ENCODE results near the gene IRX5. TPM values are rescaled to one million over a fixed set of nuclear protein-coding genes. Genes with fewer than 3 reads are reported as not detected.

IRX5 gene
- total RNA-seq, 2 experiments from 2014 or later = not detected

- H3K36me3 Mint-ChIP-seq = no peaks in the 10 kb centered on the region
Observed at GRCh38 chr16:54923988-54924387, 6.7 kb upstream of the IRX5 start.

GRCh38 chr16:54926166-54926838 lies 4.4 kb upstream of the IRX5 start:
- ATAC-seq = no peak
- Mint-ChIP-seq H3K27me3 (peaks cover 53% of the 10 kb centered on the region), H3K4me3 (no peak overlapping the region), H3K9me3 (ENCODE audit: low read depth) (peaks cover 2% of the 10 kb centered on the region), H3K27ac (no peak overlapping the region), H3K4me1 (peaks cover 19% of the 10 kb centered on the region), H3K36me3 (peaks cover 4% of the 10 kb centered on the region)
- no peak for DNase-seq
- CTCF ChIA-PET = no interaction called here

More at GRCh38 chr16:54923988-54924387, 6.7 kb upstream of the IRX5 start:
- peaks cover 37% of the 10 kb centered on the region for H3K27me3 Mint-ChIP-seq
- H3K4me3 Mint-ChIP-seq = no peak overlapping the region
- H3K4me1 Mint-ChIP-seq = peaks cover 12% of the 10 kb centered on the region
- no peak for ATAC-seq
- no peak for DNase-seq
- CTCF ChIA-PET = interaction anchor here (1.5 kb wide), 1 partner anchor 1374 kb away, joined by 3 read pairs; no protein-coding TSS in a partner anchor
- no peak overlapping the region for H3K27ac Mint-ChIP-seq
- H3K9me3 Mint-ChIP-seq (ENCODE audit: low read depth) = no peaks in the 10 kb centered on the region

- ATAC-seq (no peak), DNase-seq (no peak)
- Mint-ChIP-seq H3K36me3 (peaks cover 8% of the 10 kb centered on the region), H3K4me1 (peaks cover 19% of the 10 kb centered on the region), H3K4me3 (peak overlapping the region; percentile 64), H3K27me3 (peaks cover 58% of the 10 kb centered on the region), H3K9me3 (ENCODE audit: low read depth) (peaks cover 2% of the 10 kb centered on the region), H3K27ac (peak overlapping the region; percentile 56)
- CTCF ChIA-PET = no interaction called here
Observed at GRCh38 chr16:54927125-54928015, 3.3 kb upstream of the IRX5 start.

- peak overlapping the region; percentile 64 for H3K4me3 Mint-ChIP-seq
- no peak for DNase-seq
- H3K36me3 Mint-ChIP-seq = peaks cover 10% of the 10 kb centered on the region
- CTCF ChIA-PET = no interaction called here
- peaks cover 61% of the 10 kb centered on the region for H3K27me3 Mint-ChIP-seq
- peaks cover 19% of the 10 kb centered on the region for H3K4me1 Mint-ChIP-seq
- ATAC-seq = no peak
- H3K9me3 Mint-ChIP-seq (ENCODE audit: low read depth) = peaks cover 2% of the 10 kb centered on the region
- peak overlapping the region; percentile 56 for H3K27ac Mint-ChIP-seq
Observed at GRCh38 chr16:54928016-54928356, 2.7 kb upstream of the IRX5 start.

- Mint-ChIP-seq H3K9me3 (ENCODE audit: low read depth) (peaks cover 2% of the 10 kb centered on the region), H3K27ac (peak overlapping the region; percentile 68), H3K4me3 (peak overlapping the region; percentile 64), H3K27me3 (peaks cover 61% of the 10 kb centered on the region), H3K4me1 (peaks cover 19% of the 10 kb centered on the region), H3K36me3 (peaks cover 10% of the 10 kb centered on the region)
- CTCF ChIA-PET = interaction anchor here (3.4 kb wide), 1 partner anchor 1378 kb away, joined by 11 read pairs; no protein-coding TSS in a partner anchor
- ATAC-seq (peak; percentile 52), DNase-seq (peak; percentile 59)
Observed at GRCh38 chr16:54928411-54929089, 2.1 kb upstream of the IRX5 start.

GRCh38 chr16:54929090-54930004 lies 1.3 kb upstream of the IRX5 start:
- Mint-ChIP-seq H3K9me3 (ENCODE audit: low read depth) (peaks cover 2% of the 10 kb centered on the region), H3K27ac (peak overlapping the region; percentile 77), H3K4me1 (peaks cover 19% of the 10 kb centered on the region), H3K36me3 (peaks cover 12% of the 10 kb centered on the region), H3K27me3 (peaks cover 67% of the 10 kb centered on the region), H3K4me3 (peak overlapping the region; percentile 71)
- DNase-seq = peak; percentile 96
- ATAC-seq = peak; percentile 94
- CTCF ChIA-PET = interaction anchor here (3.4 kb wide), 1 partner anchor 1379 kb away, joined by 11 read pairs; no protein-coding TSS in a partner anchor

- DNase-seq (no peak), ATAC-seq (no peak)
- Mint-ChIP-seq H3K9me3 (ENCODE audit: low read depth) (peaks cover 2% of the 10 kb centered on the region), H3K4me3 (peak overlapping the region; percentile 71), H3K27ac (no peak overlapping the region), H3K4me1 (peaks cover 19% of the 10 kb centered on the region), H3K36me3 (peaks cover 12% of the 10 kb centered on the region), H3K27me3 (peaks cover 74% of the 10 kb centered on the region)
- CTCF ChIA-PET = interaction anchor here (3.4 kb wide), 1 partner anchor 1381 kb away, joined by 11 read pairs; no protein-coding TSS in a partner anchor
Observed at GRCh38 chr16:54930869-54931119, 129 bp downstream of the IRX5 start.

DNA sequence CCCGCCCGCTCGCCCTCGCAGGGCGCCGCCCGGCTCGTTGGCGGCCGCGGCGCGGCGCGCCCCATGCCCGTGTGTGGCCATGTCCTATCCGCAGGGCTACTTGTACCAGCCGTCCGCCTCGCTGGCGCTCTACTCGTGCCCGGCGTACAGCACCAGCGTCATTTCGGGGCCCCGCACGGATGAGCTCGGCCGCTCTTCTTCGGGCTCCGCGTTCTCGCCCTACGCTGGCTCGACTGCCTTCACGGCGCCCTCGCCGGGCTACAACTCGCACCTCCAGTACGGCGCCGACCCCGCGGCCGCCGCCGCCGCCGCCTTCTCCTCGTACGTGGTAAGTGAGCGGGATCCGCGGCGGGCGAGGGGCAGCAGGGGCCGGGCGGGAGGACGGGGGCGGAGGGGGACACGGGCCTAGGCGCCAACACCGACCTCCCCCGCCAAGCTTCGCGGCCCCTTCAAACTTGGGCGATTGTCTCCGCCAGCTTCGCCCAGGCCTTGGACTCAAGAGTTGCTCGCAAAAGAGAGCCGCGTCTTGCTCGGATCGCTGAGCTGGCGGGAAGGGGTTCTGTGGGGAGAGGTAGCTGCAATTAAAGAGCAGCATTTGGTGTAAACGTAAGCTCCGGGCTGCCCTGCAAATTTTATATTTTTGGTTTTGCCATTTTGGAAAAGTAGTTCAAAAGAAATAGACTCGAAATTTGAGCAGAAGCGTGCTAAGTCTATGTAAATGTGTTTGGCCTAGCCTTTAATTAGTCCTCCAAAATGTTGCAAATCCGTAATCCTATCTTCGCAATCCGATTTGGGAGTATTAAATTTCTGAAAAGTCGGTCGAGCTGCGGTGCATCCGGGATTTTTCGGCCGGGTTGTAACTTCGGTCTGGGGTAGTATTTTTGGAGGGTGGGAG lies 702 bp downstream of the IRX5 start:
- ATAC-seq = no peak
- Mint-ChIP-seq H3K4me3 (no peak overlapping the region), H3K4me1 (peaks cover 19% of the 10 kb centered on the region), H3K36me3 (peaks cover 12% of the 10 kb centered on the region), H3K27ac (peak overlapping the region; percentile 66), H3K27me3 (peaks cover 74% of the 10 kb centered on the region), H3K9me3 (ENCODE audit: low read depth) (peaks cover 2% of the 10 kb centered on the region)
- no peak for DNase-seq
- CTCF ChIA-PET = interaction anchor here (3.4 kb wide), 1 partner anchor 1381 kb away, joined by 11 read pairs; no protein-coding TSS in a partner anchor

GRCh38 chr16:54932021-54932660 lies 1.5 kb downstream of the IRX5 start:
- ATAC-seq (no peak), DNase-seq (no peak)
- H3K4me1 Mint-ChIP-seq = peaks cover 21% of the 10 kb centered on the region
- H3K4me3 Mint-ChIP-seq = peak overlapping the region; percentile 12
- CTCF ChIA-PET = interaction anchor here (3.4 kb wide), 1 partner anchor 1382 kb away, joined by 11 read pairs; no protein-coding TSS in a partner anchor
- H3K36me3 Mint-ChIP-seq = peaks cover 12% of the 10 kb centered on the region
- H3K27ac Mint-ChIP-seq = peak overlapping the region; percentile 71
- H3K9me3 Mint-ChIP-seq (ENCODE audit: low read depth) = peaks cover 2% of the 10 kb centered on the region
- peaks cover 75% of the 10 kb centered on the region for H3K27me3 Mint-ChIP-seq

DNA sequence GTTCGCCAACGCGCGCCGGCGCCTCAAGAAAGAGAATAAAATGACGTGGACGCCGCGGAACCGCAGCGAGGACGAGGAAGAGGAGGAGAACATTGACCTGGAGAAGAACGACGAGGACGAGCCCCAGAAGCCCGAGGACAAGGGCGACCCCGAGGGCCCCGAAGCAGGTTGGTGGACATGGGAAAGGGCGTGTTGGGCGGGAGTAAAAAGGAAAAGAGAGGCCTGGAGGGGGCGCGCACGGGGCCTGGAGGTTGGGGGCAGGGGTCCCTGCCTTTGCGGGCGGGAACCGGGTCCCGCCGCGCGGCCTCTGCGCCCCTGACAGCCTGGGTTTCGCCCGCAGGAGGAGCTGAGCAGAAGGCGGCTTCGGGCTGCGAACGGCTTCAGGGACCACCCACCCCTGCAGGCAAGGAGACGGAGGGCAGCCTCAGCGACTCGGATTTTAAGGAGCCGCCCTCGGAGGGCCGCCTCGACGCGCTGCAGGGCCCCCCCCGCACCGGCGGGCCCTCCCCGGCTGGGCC lies 2.1 kb downstream of the IRX5 start:
- Mint-ChIP-seq H3K36me3 (peaks cover 12% of the 10 kb centered on the region), H3K9me3 (ENCODE audit: low read depth) (peaks cover 2% of the 10 kb centered on the region), H3K4me3 (peak overlapping the region; percentile 12), H3K4me1 (peaks cover 16% of the 10 kb centered on the region), H3K27me3 (peaks cover 74% of the 10 kb centered on the region), H3K27ac (peak overlapping the region; percentile 71)
- DNase-seq = no peak
- CTCF ChIA-PET = no interaction called here
- ATAC-seq = no peak

DNA sequence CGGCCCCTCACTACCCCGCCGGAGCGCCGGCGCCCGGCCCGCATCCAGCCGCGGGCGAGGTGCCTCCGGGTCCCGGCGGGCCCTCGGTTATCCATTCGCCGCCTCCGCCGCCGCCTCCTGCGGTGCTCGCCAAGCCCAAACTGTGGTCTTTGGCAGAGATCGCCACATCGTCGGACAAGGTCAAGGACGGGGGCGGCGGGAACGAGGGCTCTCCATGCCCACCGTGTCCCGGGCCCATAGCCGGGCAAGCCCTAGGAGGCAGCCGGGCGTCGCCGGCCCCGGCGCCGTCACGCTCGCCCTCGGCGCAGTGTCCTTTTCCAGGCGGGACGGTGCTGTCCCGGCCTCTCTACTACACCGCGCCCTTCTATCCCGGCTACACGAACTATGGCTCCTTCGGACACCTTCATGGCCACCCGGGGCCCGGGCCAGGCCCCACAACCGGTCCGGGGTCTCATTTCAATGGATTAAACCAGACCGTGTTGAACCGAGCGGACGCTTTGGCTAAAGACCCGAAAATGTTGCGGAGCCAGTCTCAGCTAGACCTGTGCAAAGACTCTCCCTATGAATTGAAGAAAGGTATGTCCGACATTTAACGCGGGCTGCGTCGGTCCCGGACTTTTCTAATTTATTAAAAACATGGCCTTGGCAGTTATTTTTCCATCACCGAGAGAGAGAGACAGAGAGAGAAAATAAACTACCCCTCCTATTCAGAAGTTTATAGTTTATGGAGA lies 2.8 kb downstream of the IRX5 start:
- DNase-seq = no peak
- peaks cover 2% of the 10 kb centered on the region for H3K9me3 Mint-ChIP-seq (ENCODE audit: low read depth)
- peaks cover 75% of the 10 kb centered on the region for H3K27me3 Mint-ChIP-seq
- H3K36me3 Mint-ChIP-seq = peaks cover 12% of the 10 kb centered on the region
- H3K27ac Mint-ChIP-seq = no peak overlapping the region
- no peak overlapping the region for H3K4me3 Mint-ChIP-seq
- ATAC-seq = no peak
- peaks cover 14% of the 10 kb centered on the region for H3K4me1 Mint-ChIP-seq
- CTCF ChIA-PET = no interaction called here
